Measurements from ENCODE around the gene NTMT1.

DNA sequence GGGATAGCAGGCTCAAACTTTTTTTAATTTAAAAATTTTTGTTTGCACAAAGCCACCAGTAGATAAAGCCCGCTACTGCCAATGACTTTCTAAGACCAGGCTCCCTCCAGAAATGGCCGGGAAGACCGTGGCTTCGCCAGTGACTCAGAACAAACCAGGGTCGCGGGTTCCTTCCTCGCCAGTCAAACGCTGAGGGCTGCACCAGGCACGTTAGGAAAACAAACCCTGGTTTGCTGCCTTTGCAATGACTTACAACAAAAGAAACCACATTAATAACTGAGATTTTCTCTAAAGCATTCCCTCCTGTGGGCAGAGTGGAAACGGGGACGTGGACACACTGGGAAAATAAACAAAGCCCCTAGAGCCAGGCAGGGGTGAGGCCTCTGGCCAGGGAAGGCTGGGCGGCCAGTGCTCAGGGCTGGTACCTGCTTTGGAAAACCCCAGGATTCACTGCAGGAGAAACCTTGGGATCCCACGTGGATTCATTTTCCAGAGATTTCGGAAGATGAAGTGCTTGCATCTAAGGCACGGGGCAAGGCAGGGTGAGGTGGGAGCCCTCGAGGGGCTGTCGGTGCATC, 43.3 kb downstream of the NTMT1 start:
- TF ChIP-seq, protein P1, sequence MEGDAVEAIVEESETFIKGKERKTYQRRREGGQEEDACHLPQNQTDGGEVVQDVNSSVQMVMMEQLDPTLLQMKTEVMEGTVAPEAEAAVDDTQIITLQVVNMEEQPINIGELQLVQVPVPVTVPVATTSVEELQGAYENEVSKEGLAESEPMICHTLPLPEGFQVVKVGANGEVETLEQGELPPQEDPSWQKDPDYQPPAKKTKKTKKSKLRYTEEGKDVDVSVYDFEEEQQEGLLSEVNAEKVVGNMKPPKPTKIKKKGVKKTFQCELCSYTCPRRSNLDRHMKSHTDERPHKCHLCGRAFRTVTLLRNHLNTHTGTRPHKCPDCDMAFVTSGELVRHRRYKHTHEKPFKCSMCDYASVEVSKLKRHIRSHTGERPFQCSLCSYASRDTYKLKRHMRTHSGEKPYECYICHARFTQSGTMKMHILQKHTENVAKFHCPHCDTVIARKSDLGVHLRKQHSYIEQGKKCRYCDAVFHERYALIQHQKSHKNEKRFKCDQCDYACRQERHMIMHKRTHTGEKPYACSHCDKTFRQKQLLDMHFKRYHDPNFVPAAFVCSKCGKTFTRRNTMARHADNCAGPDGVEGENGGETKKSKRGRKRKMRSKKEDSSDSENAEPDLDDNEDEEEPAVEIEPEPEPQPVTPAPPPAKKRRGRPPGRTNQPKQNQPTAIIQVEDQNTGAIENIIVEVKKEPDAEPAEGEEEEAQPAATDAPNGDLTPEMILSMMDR (conservative IDR thresholded peaks at IDR 0.05; ENCODE audit: low read depth, low read length): no peak
- TF ChIP-seq EZH2 (IDR thresholded peaks at IDR 0.05; ENCODE audit: low read length, unreplicated experiment): no peak

All from PC-3 (cell line).